Neural cell (in vitro differentiated cells): ENCODE measurements around the gene GPR183. TPM values are rescaled to one million over a fixed set of nuclear protein-coding genes. Genes with fewer than 3 reads are reported as not detected.
"Not testable (repeated sequence)": the region's sequence is repeated elsewhere in the genome, so short reads cannot be mapped to it uniquely, and the experiment has no call there.

ENCODE experiments used
- H2AFZ ChIP-seq: fragments of 200-600, 300-800 bp; sonication (generic), shearing (Covaris generic); 2 replicates; pipeline ENCODE4 v1.6.0; 2014; ENCODE audit warnings: low read depth, mild to moderate bottlenecking, antibody characterized with exemption, low read length, moderate library complexity
- H3F3A ChIP-seq: fragments of 200-600 bp; shearing (Covaris generic); 2 replicates; pipeline ENCODE4 v1.6.1; 2016; ENCODE audit warnings: mild to moderate bottlenecking, moderate library complexity, mixed read lengths, antibody characterized with exemption, low read length; ENCODE audit not compliant: insufficient read depth, poor library complexity, severe bottlenecking
- H3K27ac ChIP-seq: fragments of 200-600, 300-800 bp; sonication (generic), shearing (Covaris generic); 2 replicates; pipeline ENCODE4 v1.5.1; 2014; ENCODE audit warnings: mild to moderate bottlenecking, low read length, moderate library complexity
- H3K27me3 ChIP-seq: fragments of 300-800, 200-600 bp; sonication (generic), shearing (Covaris generic); 2 replicates; pipeline ENCODE4 v1.6.0; 2014; ENCODE audit warnings: mild to moderate bottlenecking, low read depth, low read length, moderate library complexity; ENCODE audit not compliant: insufficient read depth
- H3K36me3 ChIP-seq: fragments of 300-800, 200-600 bp; sonication (generic), shearing (Covaris generic); 2 replicates; pipeline ENCODE4 v1.5.1; 2014; ENCODE audit warnings: mild to moderate bottlenecking, antibody characterized with exemption, low read length, moderate library complexity; ENCODE audit not compliant: insufficient read depth
- H3K4me2 ChIP-seq: fragments of 300-800, 200-600 bp; sonication (generic), shearing (Covaris generic); 2 replicates; pipeline ENCODE4 v1.6.0; 2014; ENCODE audit warnings: mild to moderate bottlenecking, low read length
- H3K4me3 ChIP-seq: fragments of 300-800, 200-600 bp; sonication (generic), shearing (Covaris generic); 2 replicates; pipeline ENCODE4 v1.5.1; 2014; ENCODE audit warnings: mild to moderate bottlenecking, low read length, moderate library complexity
- H3K79me2 ChIP-seq: fragments of 200-600 bp; shearing (Covaris generic); replicated peaks from 2 replicates; pipeline ENCODE4 v1.6.0; 2014; ENCODE audit warnings: mild to moderate bottlenecking, low read length, moderate library complexity; ENCODE audit not compliant: insufficient read depth
- H3K9ac ChIP-seq: fragments of 300-800, 200-600 bp; sonication (generic), shearing (Covaris generic); 2 replicates; pipeline ENCODE4 v1.6.1; 2016; ENCODE audit warnings: mild to moderate bottlenecking, low read length, mixed read lengths
- H3K9me2 ChIP-seq: fragments of 200-600 bp; shearing (Covaris generic); 2 replicates; pipeline ENCODE4 v1.6.1; 2016; ENCODE audit warnings: mild to moderate bottlenecking, low read length, mixed read lengths; ENCODE audit not compliant: insufficient read depth
- H3K9me3 ChIP-seq: fragments of 200-600, 300-800 bp; sonication (generic), shearing (Covaris generic); 2 replicates; pipeline ENCODE4 v1.6.1; 2016; ENCODE audit warnings: mild to moderate bottlenecking, mixed run types, low read length, moderate library complexity, mixed read lengths
- H4K20me1 ChIP-seq: fragments of 200-600 bp; shearing (Covaris generic); 2 replicates; pipeline ENCODE4 v1.6.1; 2016; ENCODE audit warnings: mild to moderate bottlenecking, mixed run types; ENCODE audit not compliant: insufficient read depth
- EP300 ChIP-seq: fragments of 450-650 bp; conservative IDR thresholded peaks from 2 replicates; pipeline ENCODE4 v1.6.1; 2014; ENCODE audit warnings: antibody characterized with exemption, mild to moderate bottlenecking, moderate library complexity; ENCODE audit not compliant: poor library complexity, severe bottlenecking
- EZH2 ChIP-seq: fragments of 200-600, 300-800 bp; shearing (Covaris generic), sonication (generic); IDR thresholded peaks from 2 replicates; pipeline ENCODE4 v1.6.1; 2014; ENCODE audit warnings: antibody characterized with exemption, low read length, borderline replicate concordance, mild to moderate bottlenecking; ENCODE audit not compliant: insufficient read depth, poor library complexity, severe bottlenecking
- MXI1 ChIP-seq: fragments of 450-650 bp; conservative IDR thresholded peaks from 2 replicates; pipeline ENCODE4 v1.6.1; 2014; ENCODE audit warnings: antibody characterized with exemption, mild to moderate bottlenecking; ENCODE audit not compliant: poor library complexity, severe bottlenecking
- POLR2AphosphoS5 ChIP-seq: IDR thresholded peaks from 2 replicates; pipeline ENCODE4 v1.6.1; 2012
- RAD21 ChIP-seq: fragments of 450-650 bp; conservative IDR thresholded peaks from 2 replicates; pipeline ENCODE4 v1.6.1; 2014; ENCODE audit warnings: antibody characterized with exemption, mild to moderate bottlenecking, moderate library complexity
- SMC3 ChIP-seq: fragments of 450-650 bp; conservative IDR thresholded peaks from 2 replicates; pipeline ENCODE4 v1.6.1; 2014; ENCODE audit warnings: antibody characterized with exemption, mild to moderate bottlenecking, moderate library complexity; ENCODE audit not compliant: poor library complexity
- TAF1 ChIP-seq: IDR thresholded peaks from 2 replicates; pipeline ENCODE4 v1.6.1; 2012; ENCODE audit warnings: low read depth
- polyA plus RNA-seq: library from polyadenylated mRNA; depleted of rRNA; stranded (reverse); fragments of >200 nt; gene quantifications from 2 replicates; pipeline ENCODE4 v1.2.3, GENCODE V29; 2014
- TF ChIP-seq, protein P1 (sequence below): IDR thresholded peaks from 2 replicates; pipeline ENCODE4 v1.6.1; 2012; ENCODE audit warnings: borderline replicate concordance
- TF ChIP-seq, protein P2 (sequence below): fragments of 450-650 bp; IDR thresholded peaks from 2 replicates; pipeline ENCODE4 v1.5.1; 2014; ENCODE audit warnings: antibody characterized with exemption, mild to moderate bottlenecking, moderate library complexity; ENCODE audit not compliant: poor library complexity, severe bottlenecking

GPR183 gene
- polyA plus RNA-seq, 1 donor from 2014 or later: not detected

DNA sequence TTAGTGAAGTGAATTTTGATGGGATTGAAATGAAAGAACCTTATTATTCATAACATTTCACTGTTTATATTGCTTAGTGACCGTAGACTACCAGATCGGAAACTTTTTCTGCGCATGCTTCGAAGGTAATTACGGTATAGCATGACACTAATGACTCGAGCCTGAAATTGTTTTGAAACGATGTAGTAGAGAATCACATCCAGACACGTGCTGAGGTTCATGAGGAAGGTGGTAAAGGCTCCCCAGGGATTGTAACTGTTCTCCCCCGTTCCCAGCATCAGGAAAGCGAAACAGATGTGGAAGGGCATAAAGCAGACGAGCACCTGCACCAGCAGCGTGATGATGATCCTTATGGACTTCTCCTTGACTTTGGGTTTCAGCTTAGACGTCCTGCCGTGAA lies 52.4 kb downstream of the GPR183 start:
- no peak overlapping the region for H3K9ac ChIP-seq
- H3K9me3 ChIP-seq: no peaks in the 10 kb centered on the region
- no peaks in the 10 kb centered on the region for H3K27me3 ChIP-seq
- no peaks in the 10 kb centered on the region for H3K79me2 ChIP-seq
- H3K9me2 ChIP-seq: no peaks in the 10 kb centered on the region
- TF ChIP-seq POLR2AphosphoS5: peak; percentile 25
- no peak for TF ChIP-seq EZH2
- no peak for TF ChIP-seq TAF1
- H3K36me3 ChIP-seq: no peaks in the 10 kb centered on the region
- no peak overlapping the region for H3K27ac ChIP-seq
- H3K4me3 ChIP-seq: no peak overlapping the region
- no peaks in the 10 kb centered on the region for H3F3A ChIP-seq
- no peak overlapping the region for H3K4me2 ChIP-seq
- H2AFZ ChIP-seq: no peak overlapping the region
- H4K20me1 ChIP-seq: no peaks in the 10 kb centered on the region

DNA sequence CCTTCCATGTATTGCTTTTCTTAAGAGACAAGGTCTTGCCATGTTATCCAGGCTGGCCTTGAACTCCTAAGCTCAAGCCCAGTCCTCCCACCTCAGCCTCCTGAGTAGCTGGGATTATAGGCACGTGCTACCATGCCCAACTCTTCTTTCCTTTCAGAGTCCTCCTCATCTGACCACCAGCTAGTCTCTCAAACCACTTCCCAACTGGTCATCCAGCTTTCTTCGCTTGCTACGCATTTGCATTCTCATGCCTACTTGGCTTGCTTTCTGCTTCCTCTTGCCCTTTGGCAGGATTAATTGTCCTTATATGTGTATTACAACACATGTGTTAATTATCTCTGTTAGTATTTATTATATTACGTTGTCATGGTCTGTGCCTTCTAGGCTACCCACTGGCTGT lies 55.3 kb downstream of the GPR183 start:
- Histone ChIP-seq H3K9ac (no peak overlapping the region), H3F3A (no peaks in the 10 kb centered on the region), H3K9me2 (no peaks in the 10 kb centered on the region), H2AFZ (no peak overlapping the region), H3K4me3 (no peak overlapping the region), H4K20me1 (no peaks in the 10 kb centered on the region), H3K9me3 (no peaks in the 10 kb centered on the region), H3K4me2 (no peak overlapping the region), H3K36me3 (no peaks in the 10 kb centered on the region), H3K79me2 (no peaks in the 10 kb centered on the region), H3K27ac (no peak overlapping the region), H3K27me3 (no peaks in the 10 kb centered on the region)
- TF ChIP-seq RAD21: no peak
- TF ChIP-seq POLR2AphosphoS5: no peak
- no peak for TF ChIP-seq MXI1
- TF ChIP-seq, protein P1, sequence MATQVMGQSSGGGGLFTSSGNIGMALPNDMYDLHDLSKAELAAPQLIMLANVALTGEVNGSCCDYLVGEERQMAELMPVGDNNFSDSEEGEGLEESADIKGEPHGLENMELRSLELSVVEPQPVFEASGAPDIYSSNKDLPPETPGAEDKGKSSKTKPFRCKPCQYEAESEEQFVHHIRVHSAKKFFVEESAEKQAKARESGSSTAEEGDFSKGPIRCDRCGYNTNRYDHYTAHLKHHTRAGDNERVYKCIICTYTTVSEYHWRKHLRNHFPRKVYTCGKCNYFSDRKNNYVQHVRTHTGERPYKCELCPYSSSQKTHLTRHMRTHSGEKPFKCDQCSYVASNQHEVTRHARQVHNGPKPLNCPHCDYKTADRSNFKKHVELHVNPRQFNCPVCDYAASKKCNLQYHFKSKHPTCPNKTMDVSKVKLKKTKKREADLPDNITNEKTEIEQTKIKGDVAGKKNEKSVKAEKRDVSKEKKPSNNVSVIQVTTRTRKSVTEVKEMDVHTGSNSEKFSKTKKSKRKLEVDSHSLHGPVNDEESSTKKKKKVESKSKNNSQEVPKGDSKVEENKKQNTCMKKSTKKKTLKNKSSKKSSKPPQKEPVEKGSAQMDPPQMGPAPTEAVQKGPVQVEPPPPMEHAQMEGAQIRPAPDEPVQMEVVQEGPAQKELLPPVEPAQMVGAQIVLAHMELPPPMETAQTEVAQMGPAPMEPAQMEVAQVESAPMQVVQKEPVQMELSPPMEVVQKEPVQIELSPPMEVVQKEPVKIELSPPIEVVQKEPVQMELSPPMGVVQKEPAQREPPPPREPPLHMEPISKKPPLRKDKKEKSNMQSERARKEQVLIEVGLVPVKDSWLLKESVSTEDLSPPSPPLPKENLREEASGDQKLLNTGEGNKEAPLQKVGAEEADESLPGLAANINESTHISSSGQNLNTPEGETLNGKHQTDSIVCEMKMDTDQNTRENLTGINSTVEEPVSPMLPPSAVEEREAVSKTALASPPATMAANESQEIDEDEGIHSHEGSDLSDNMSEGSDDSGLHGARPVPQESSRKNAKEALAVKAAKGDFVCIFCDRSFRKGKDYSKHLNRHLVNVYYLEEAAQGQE: no peak
- TF ChIP-seq SMC3: no peak
- no peak for TF ChIP-seq EP300
- TF ChIP-seq TAF1: no peak

DNA sequence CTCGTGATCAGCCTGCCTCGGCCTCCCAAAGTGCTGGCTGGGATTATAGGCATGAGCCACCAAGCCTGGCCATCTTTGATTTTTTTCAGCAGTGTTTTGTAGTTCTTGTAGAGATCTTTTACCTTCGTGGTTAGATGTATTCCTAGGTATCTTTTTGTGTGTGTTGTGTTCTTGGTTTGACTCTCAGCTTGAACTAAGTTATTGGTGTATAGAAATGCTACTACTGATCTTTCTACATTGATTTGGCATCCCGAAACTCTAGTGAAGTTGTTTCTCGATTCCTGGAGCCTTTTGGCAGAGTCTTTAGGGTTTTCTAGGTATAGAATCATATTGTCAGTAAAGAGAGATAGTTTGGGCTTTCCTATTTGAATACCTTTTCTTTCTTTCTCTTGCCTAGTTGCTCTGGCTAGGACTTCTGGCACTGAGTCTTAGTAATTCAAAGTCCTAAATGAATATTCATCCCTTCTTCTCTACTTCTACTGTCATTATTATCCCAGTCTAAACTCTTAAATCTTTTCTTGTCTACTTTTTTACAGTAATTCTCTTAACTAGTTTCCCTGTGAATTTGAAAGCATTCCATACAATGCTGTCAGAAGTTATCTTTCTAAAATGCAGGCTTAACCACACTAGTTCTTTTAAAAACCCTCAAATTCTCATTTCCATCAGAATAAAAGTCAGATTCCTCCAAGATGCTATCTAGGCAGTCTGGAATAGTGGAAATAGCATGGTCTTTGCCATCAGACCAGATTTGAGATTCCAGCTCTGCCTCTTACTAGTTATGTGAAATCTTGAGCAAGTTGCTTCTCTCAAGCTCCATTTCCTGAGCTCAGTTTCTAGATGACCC lies 56.0 kb downstream of the GPR183 start:
- Histone ChIP-seq H3K4me3 (no peak overlapping the region), H3K79me2 (no peaks in the 10 kb centered on the region), H3K27ac (no peak overlapping the region), H3K9me3 (no peaks in the 10 kb centered on the region), H3K36me3 (no peaks in the 10 kb centered on the region), H3K9me2 (no peaks in the 10 kb centered on the region), H2AFZ (no peak overlapping the region), H4K20me1 (no peaks in the 10 kb centered on the region), H3K27me3 (no peaks in the 10 kb centered on the region), H3K4me2 (no peak overlapping the region), H3F3A (no peaks in the 10 kb centered on the region), H3K9ac (no peak overlapping the region)
- TF ChIP-seq RAD21 (no peak), SMC3 (no peak), MXI1 (no peak), TAF1 (no peak), POLR2AphosphoS5 (no peak), EP300 (no peak), EZH2 (no peak)
- TF ChIP-seq, protein P1: no peak
- TF ChIP-seq, protein P2, sequence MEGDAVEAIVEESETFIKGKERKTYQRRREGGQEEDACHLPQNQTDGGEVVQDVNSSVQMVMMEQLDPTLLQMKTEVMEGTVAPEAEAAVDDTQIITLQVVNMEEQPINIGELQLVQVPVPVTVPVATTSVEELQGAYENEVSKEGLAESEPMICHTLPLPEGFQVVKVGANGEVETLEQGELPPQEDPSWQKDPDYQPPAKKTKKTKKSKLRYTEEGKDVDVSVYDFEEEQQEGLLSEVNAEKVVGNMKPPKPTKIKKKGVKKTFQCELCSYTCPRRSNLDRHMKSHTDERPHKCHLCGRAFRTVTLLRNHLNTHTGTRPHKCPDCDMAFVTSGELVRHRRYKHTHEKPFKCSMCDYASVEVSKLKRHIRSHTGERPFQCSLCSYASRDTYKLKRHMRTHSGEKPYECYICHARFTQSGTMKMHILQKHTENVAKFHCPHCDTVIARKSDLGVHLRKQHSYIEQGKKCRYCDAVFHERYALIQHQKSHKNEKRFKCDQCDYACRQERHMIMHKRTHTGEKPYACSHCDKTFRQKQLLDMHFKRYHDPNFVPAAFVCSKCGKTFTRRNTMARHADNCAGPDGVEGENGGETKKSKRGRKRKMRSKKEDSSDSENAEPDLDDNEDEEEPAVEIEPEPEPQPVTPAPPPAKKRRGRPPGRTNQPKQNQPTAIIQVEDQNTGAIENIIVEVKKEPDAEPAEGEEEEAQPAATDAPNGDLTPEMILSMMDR: no peak

DNA sequence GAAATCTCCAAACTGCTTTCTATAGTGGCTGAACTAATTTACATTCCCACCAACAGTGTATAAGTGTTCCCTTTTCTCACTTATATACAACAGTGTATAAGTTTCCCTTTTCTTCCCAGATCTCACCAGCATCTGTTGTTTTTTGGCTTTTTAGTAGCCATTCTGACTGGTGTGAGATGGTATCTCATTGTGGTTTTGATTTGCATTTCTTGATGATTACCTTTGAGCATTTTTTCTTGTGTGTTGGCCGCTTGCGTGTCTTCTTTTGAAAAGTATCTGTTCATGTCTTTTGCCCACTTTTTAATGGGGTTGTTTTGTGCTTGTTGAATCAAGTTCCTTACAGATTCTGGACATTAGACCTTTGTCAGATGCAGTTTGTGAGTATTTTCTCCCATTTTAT lies 57.6 kb downstream of the GPR183 start:
- H2AFZ ChIP-seq, H3K36me3 ChIP-seq, H3K9me3 ChIP-seq, H3K27ac ChIP-seq, H3K79me2 ChIP-seq, H3K4me2 ChIP-seq, H3K27me3 ChIP-seq, H3K4me3 ChIP-seq, H4K20me1 ChIP-seq, H3K9ac ChIP-seq, H3F3A ChIP-seq, H3K9me2 ChIP-seq: not testable (repeated sequence)
